GM19099 (cell line): ENCODE results near the gene AKT3.

Experiments used
- POLR2A ChIP-seq: IDR thresholded peaks from 3 replicates; pipeline ENCODE4 v1.6.1; 2011; ENCODE audit warnings: low read depth; ENCODE audit not compliant: insufficient read length; ENCODE audit errors: extremely low read depth

Gene AKT3

DNA sequence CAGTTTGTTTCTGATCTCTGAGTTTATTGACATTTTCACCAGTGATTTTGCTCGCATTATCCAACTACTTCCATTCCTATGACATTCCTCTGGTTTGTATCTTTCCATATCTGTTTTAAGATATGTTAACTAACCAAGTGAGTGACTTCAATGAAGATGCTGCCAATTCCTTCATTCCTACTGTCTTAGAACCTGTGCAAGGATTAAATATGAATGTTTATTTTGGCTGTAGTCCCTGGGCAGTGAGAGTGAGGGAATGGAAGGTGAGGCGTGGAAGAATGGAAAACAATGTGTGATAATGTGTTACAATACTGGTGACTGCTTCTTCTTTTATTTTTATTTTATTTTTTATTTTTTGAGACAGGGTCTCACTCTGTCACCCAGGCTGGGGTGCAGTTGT lies 411.2 kb downstream of the AKT3 start:
- no peak for TF ChIP-seq POLR2A
